MCF 10A (cell line): Measurements from ENCODE around the gene NUTM1. TPM values are rescaled to one million over a fixed set of nuclear protein-coding genes. Genes with fewer than 3 reads are reported as not detected.

Experiments used
- BruUV-seq: library from RNA; stranded (reverse); fragments of 400-500 nt; replicated peaks from 2 replicates; lab custom pipeline; 2021; lab: Mats Ljungman, UMichigan
- CTCF ChIA-PET: fragments of 300-600 bp; sonication (Branson Sonifier 250); formaldehyde crosslinking; extraction: SDS; loops from one replicate; lab custom pipeline; 2021; ENCODE audit warnings: antibody characterized with exemption, inconsistent platforms; lab: Yijun Ruan, JAX
- POLR2A ChIA-PET: fragments of 300-600, 350-650 bp; sonication (Branson Sonifier 250); formaldehyde crosslinking; extraction: SDS; loops from one replicate; lab custom pipeline; 2020; ENCODE audit warnings: antibody characterized with exemption, inconsistent platforms; lab: Yijun Ruan, JAX
- DNase-seq: peaks from one replicate; pipeline ENCODE4 v3.0.0-alpha.2; 2018; ENCODE audit not compliant: unreplicated experiment
- H3K27ac Mint-ChIP-seq: one replicate; pipeline ENCODE4 v1.8.0; 2022; ENCODE audit warnings: mild to moderate bottlenecking, low read depth, mixed read lengths; ENCODE audit not compliant: unreplicated experiment
- H3K27me3 Mint-ChIP-seq: one replicate; pipeline ENCODE4 v1.8.0; 2022; ENCODE audit warnings: mixed read lengths; ENCODE audit not compliant: insufficient read depth, unreplicated experiment
- H3K36me3 Mint-ChIP-seq: one replicate; pipeline ENCODE4 v1.8.0; 2022; ENCODE audit warnings: mild to moderate bottlenecking, moderate library complexity, mixed read lengths; ENCODE audit not compliant: insufficient read depth, unreplicated experiment
- H3K4me1 Mint-ChIP-seq: one replicate; pipeline ENCODE4 v1.8.0; 2022; ENCODE audit warnings: mixed read lengths; ENCODE audit not compliant: insufficient read depth, unreplicated experiment
- H3K4me3 Mint-ChIP-seq: one replicate; pipeline ENCODE4 v1.8.0; 2022; ENCODE audit warnings: mild to moderate bottlenecking, moderate library complexity, mixed read lengths; ENCODE audit not compliant: unreplicated experiment
- H3K9me3 Mint-ChIP-seq: one replicate; pipeline ENCODE4 v1.8.0; 2022; ENCODE audit warnings: mixed read lengths; ENCODE audit not compliant: unreplicated experiment
- CTCF ChIP-seq: fragments of 200-600 bp; IDR thresholded peaks from one replicate; pipeline ENCODE4 v1.8.0; 2022; ENCODE audit warnings: antibody characterized with exemption, mild to moderate bottlenecking; ENCODE audit not compliant: unreplicated experiment
- intact Hi-C: fragments of 100-400 bp; cut with micrococcal nuclease; formaldehyde crosslinking; loops from 2 replicates; pipeline ENCODE4 v1.14.1; 2022
- total RNA-seq: library from RNA; stranded (reverse); gene quantifications from 2 replicates; pipeline ENCODE4 v1.2.3, GENCODE V29; 2022

Gene NUTM1
- total RNA-seq, 1 experiment from 2014 or later, result not detected

- H3K27me3 Mint-ChIP-seq, result no peaks in the 10 kb centered on the region
- DNase-seq, result no peak
- H3K27ac Mint-ChIP-seq, result peak overlapping the region; percentile 59
- no peak for TF ChIP-seq CTCF
- intact Hi-C loops, result no loop called here
- H3K9me3 Mint-ChIP-seq, result no peaks in the 10 kb centered on the region
- CTCF ChIA-PET, result interaction anchor here (0.6 to 3.4 kb wide), 6 partner anchors 11 to 211 kb away, joined by 3 to 24 read pairs (median 4); partner anchors contain the start of genes KATNBL1, NOP10 and NUTM1
- H3K4me3 Mint-ChIP-seq, result peak overlapping the region; percentile 79
- H3K4me1 Mint-ChIP-seq, result peaks cover 20% of the 10 kb centered on the region
- no TSS peak for BruUV-seq
- POLR2A ChIA-PET, result interaction anchor here (0.8 to 4.2 kb wide), 10 partner anchors 10 to 281 kb away, joined by 3 to 44 read pairs (median 16); partner anchors contain the start of genes EMC4, GOLGA8B, KATNBL1 and NOP10
- peaks cover 22% of the 10 kb centered on the region for H3K36me3 Mint-ChIP-seq
Observed at GRCh38 chr15:34365091-34365825, 22.1 kb downstream of the NUTM1 start.

DNA sequence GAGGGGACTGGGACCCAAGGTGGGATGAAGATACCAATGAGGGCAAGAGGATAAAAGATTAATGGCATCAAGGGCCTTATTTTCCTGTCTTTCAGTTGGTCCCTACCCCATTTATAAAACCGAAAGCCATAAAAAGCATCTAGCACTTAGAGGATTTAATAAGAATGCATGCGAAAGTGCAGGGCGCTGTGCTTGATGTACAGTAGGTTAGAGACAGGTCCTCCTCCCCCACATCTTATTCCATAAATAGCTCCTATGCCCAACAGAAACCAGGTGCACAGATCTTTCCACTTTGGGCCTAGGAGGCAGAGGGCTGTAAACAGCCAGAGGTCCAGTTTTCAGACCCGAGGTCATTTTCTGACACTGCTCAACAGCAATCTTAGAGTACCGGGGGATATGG lies 22.7 kb downstream of the NUTM1 start:
- H3K27me3 Mint-ChIP-seq, result no peaks in the 10 kb centered on the region
- no peak overlapping the region for H3K27ac Mint-ChIP-seq
- peaks cover 20% of the 10 kb centered on the region for H3K36me3 Mint-ChIP-seq
- intact Hi-C loops, result no loop called here
- BruUV-seq, result no TSS peak
- H3K4me3 Mint-ChIP-seq, result peak overlapping the region; percentile 79
- H3K9me3 Mint-ChIP-seq, result no peaks in the 10 kb centered on the region
- CTCF ChIA-PET, result interaction anchor here (0.5 to 3.4 kb wide), 9 partner anchors 8 to 210 kb away, joined by 3 to 24 read pairs (median 4); partner anchors contain the start of genes KATNBL1, NOP10 and NUTM1
- DNase-seq, result no peak
- POLR2A ChIA-PET, result interaction anchor here (0.8 to 4.2 kb wide), 14 partner anchors 11 to 282 kb away, joined by 3 to 44 read pairs (median 6); partner anchors contain the start of genes EMC4, GOLGA8B, KATNBL1 and NOP10
- H3K4me1 Mint-ChIP-seq, result peaks cover 20% of the 10 kb centered on the region
- TF ChIP-seq CTCF, result no peak

- peak; percentile 60 for DNase-seq
- no TSS peak for BruUV-seq
- peak overlapping the region; percentile 79 for H3K4me3 Mint-ChIP-seq
Observed at GRCh38 chr15:34366271-34367065, 23.4 kb downstream of the NUTM1 start.

More at GRCh38 chr15:34366271-34367065, 23.4 kb downstream of the NUTM1 start:
- ChIA-PET POLR2A (interaction anchor here (0.8 to 4.2 kb wide), 19 partner anchors 8 to 282 kb away, joined by 3 to 44 read pairs (median 4); partner anchors contain the start of genes EMC4, GOLGA8B, KATNBL1 and NOP10), CTCF (interaction anchor here (0.5 to 3.4 kb wide), 29 partner anchors 8 to 357 kb away, joined by 3 to 41 read pairs (median 4); partner anchors contain the start of genes KATNBL1, NOP10 and NUTM1)
- no peaks in the 10 kb centered on the region for H3K27me3 Mint-ChIP-seq
- H3K4me1 Mint-ChIP-seq, result peaks cover 20% of the 10 kb centered on the region
- no peak for TF ChIP-seq CTCF
- no peaks in the 10 kb centered on the region for H3K9me3 Mint-ChIP-seq
- peaks cover 15% of the 10 kb centered on the region for H3K36me3 Mint-ChIP-seq
- intact Hi-C loops, result loop anchor here (1.0 kb wide), 5 partner anchors 23 to 304 kb away; partner anchors contain the start of genes NOP10 and NUTM1
- H3K27ac Mint-ChIP-seq, result peak overlapping the region; percentile 33
